Vagina (tissue), 2 donors: Measurements from ENCODE around the gene APOA4. TPM values are rescaled to one million over a fixed set of nuclear protein-coding genes. Genes with fewer than 3 reads are reported as not detected.

ENCODE experiments used
- DNase-seq, 2 donors: peaks; one replicate each; pipeline ENCODE4 v3.0.0-alpha.2; 2017; ENCODE audit errors: extremely low spot score in 2 of 2
- H3K27ac ChIP-seq: fragments of 200-600 bp; sonication (generic); one replicate; pipeline ENCODE4 v1.5.1; 2019
- H3K27me3 ChIP-seq: fragments of 200-600 bp; sonication (generic); one replicate; pipeline ENCODE4 v1.5.1; 2019
- H3K36me3 ChIP-seq, 2 donors: fragments of 200-600 bp; sonication (generic); one replicate each; pipeline ENCODE4 v1.5.1; 2017 to 2019
- H3K4me1 ChIP-seq: fragments of 200-600 bp; sonication (generic); one replicate; pipeline ENCODE4 v1.5.1; 2019
- H3K4me3 ChIP-seq, 2 donors: fragments of 200-600 bp; sonication (generic); 1 replicate in 1 of 2; 2 replicates in 1 of 2; pipeline ENCODE4 v1.5.1; 2016 to 2019
- H3K9me3 ChIP-seq: fragments of 200-600 bp; sonication (generic); one replicate; pipeline ENCODE4 v1.5.1; 2019
- POLR2A ChIP-seq, 2 donors: fragments of 450-650 bp; IDR thresholded peaks; one replicate each; pipeline ENCODE4 v1.6.1; 2017; ENCODE audit warnings: antibody characterized with exemption in 2 of 2, mild to moderate bottlenecking in 2 of 2, moderate library complexity in 2 of 2
- POLR2AphosphoS5 ChIP-seq, 2 donors: sonication (generic); formaldehyde crosslinking; IDR thresholded peaks; one replicate each; pipeline ENCODE4 v1.9.0; 2017; ENCODE audit warnings: antibody characterized with exemption in 2 of 2, mild to moderate bottlenecking in 2 of 2, low read depth in 1 of 2; ENCODE audit not compliant: insufficient read depth in 1 of 2
- intact Hi-C: fragments of 100-400 bp; cut with DNase I; formaldehyde crosslinking; loops from one replicate; pipeline ENCODE4 v1.15.1; 2023
- total RNA-seq: library from RNA; depleted of rRNA; stranded (reverse); fragments of >200 nt; gene quantifications from one replicate; pipeline ENCODE4 v1.2.3, GENCODE V29; 2016
- TF ChIP-seq, protein P1 (sequence below), 3 experiments: fragments of 450-650 bp in 2 of 3; fragments of 200-600 bp in 1 of 3; sonication (generic) in 1 of 3; IDR thresholded peaks; one replicate each; pipeline ENCODE4 v1.5.1; 2017 to 2019; ENCODE audit warnings: antibody characterized with exemption in 3 of 3, mild to moderate bottlenecking in 2 of 3, moderate library complexity in 2 of 3

APOA4 gene
- total RNA-seq, 1 donor from 2014 or later = not detected

DNA sequence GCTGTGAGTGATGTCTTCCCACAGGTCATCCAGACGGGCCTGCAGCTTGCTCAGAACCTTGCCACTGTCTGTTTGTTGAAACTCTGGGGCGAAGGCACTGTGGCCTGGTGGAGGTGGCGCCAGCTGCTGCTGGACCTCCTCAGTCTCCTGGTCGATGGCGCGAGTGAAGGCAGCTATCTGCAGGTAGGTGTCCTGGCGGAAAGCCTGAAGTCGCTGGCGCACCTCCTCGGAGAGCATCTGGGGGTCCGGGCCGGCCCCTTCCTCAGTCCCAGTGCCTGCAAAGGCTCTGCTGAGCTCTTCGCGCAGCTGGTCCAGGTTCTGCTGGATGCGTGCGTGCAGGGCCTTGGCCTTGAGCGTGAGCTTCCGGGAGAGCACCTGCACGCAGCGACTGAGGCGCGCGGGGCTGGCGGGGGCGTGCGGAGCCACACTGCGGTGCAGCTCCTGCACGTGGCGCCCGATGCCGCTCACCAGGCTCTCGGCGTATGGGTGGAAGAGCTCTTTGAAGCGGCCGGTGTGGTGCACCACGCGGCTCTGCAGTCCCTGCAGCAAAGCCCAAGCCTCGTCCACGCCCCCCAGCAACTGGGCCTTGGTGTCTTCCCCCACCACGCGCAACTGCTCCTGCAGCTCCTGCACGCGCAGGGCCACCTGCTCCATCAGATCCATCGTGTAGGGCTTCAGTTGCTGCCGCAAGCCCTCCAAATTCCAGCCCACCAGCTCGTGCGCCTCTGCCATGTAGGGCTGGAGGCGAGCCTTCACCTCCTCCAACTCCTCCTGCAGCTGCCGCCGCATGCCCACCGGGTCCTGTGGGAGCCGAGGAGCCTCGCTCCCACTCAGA lies 32.7 kb downstream of the APOA4 start:
- H3K27me3 ChIP-seq = no peaks in the 10 kb centered on the region
- peaks cover 0 to 13% of the 10 kb centered on the region in 2 donors for H3K36me3 ChIP-seq
- no peak overlapping the region for H3K4me3 ChIP-seq
- no peak for DNase-seq
- H3K9me3 ChIP-seq = no peaks in the 10 kb centered on the region
- TF ChIP-seq, protein P1, sequence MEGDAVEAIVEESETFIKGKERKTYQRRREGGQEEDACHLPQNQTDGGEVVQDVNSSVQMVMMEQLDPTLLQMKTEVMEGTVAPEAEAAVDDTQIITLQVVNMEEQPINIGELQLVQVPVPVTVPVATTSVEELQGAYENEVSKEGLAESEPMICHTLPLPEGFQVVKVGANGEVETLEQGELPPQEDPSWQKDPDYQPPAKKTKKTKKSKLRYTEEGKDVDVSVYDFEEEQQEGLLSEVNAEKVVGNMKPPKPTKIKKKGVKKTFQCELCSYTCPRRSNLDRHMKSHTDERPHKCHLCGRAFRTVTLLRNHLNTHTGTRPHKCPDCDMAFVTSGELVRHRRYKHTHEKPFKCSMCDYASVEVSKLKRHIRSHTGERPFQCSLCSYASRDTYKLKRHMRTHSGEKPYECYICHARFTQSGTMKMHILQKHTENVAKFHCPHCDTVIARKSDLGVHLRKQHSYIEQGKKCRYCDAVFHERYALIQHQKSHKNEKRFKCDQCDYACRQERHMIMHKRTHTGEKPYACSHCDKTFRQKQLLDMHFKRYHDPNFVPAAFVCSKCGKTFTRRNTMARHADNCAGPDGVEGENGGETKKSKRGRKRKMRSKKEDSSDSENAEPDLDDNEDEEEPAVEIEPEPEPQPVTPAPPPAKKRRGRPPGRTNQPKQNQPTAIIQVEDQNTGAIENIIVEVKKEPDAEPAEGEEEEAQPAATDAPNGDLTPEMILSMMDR (IDR thresholded peaks at IDR 0.05) = no peak
- TF ChIP-seq POLR2A (IDR thresholded peaks at IDR 0.05) (no peak), POLR2AphosphoS5 (IDR thresholded peaks at IDR 0.05; ENCODE audit: insufficient read depth in 1 of 2, low read depth in 1 of 2) (no peak)
- H3K27ac ChIP-seq = no peak overlapping the region
- H3K4me1 ChIP-seq = peaks cover 27% of the 10 kb centered on the region
- intact Hi-C loops = no loop called here

DNA sequence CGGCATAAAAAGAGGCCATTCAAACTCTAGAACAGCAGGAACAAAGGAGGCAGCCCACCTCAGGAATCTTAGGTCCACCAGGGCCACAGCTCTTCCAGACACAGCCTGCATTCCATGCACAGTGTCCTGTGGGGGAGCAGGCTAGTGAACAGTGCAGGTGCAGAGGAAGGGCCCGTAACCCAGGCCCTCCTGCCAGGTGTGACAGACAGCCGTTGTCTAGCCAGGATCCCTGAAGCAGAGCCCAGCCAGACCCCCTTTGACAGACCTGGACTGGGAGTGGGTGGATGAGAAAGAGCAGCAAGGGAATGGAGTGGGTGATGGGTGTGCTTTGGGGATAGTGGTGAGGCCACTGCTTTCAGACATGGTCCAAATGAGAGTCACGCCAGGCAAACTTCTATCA lies 34.1 kb downstream of the APOA4 start:
- DNase-seq = no peak
- no peaks in the 10 kb centered on the region for H3K27me3 ChIP-seq
- peaks cover 27% of the 10 kb centered on the region for H3K4me1 ChIP-seq
- H3K4me3 ChIP-seq = no peak overlapping the region
- intact Hi-C loops = loop anchor here (2.0 kb wide), 1 partner anchor 316 kb away; no protein-coding TSS in a partner anchor
- peaks cover 0 to 27% of the 10 kb centered on the region in 2 donors for H3K36me3 ChIP-seq
- H3K9me3 ChIP-seq = no peaks in the 10 kb centered on the region
- no peak overlapping the region for H3K27ac ChIP-seq
- TF ChIP-seq POLR2A (IDR thresholded peaks at IDR 0.05) (no peak), POLR2AphosphoS5 (IDR thresholded peaks at IDR 0.05; ENCODE audit: insufficient read depth in 1 of 2, low read depth in 1 of 2) (no peak)
- TF ChIP-seq, protein P1 (IDR thresholded peaks at IDR 0.05) = no peak

DNA sequence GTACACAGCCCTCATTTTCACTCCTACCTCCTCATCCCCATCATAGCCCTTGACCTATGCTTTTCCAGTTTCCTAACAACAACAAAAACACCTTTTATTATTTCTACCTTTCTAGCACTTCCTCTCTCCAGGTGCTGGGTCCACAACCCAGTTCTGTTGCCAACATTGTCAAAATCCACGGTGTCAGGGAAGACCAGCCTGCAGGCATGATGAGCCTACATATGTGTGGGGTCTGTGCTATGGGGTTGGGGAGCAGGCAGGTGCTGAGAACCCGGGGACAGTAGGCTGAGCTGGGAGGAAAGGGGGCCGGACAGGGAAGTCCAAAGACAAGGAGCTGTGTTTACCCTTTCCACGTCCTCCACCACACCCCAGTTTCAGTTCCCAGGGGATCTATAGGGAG lies 34.6 kb downstream of the APOA4 start:
- no peak for DNase-seq
- no peak overlapping the region for H3K27ac ChIP-seq
- peaks cover 27% of the 10 kb centered on the region for H3K4me1 ChIP-seq
- intact Hi-C loops = loop anchor here (2.0 kb wide), 1 partner anchor 316 kb away; no protein-coding TSS in a partner anchor
- H3K36me3 ChIP-seq = peaks cover 0 to 32% of the 10 kb centered on the region in 2 donors
- no peaks in the 10 kb centered on the region for H3K27me3 ChIP-seq
- no peaks in the 10 kb centered on the region for H3K9me3 ChIP-seq
- peak overlapping the region; percentile 87 to 99 for H3K4me3 ChIP-seq
- TF ChIP-seq, protein P1 (IDR thresholded peaks at IDR 0.05) = no peak
- TF ChIP-seq POLR2AphosphoS5 (IDR thresholded peaks at IDR 0.05; ENCODE audit: insufficient read depth in 1 of 2, low read depth in 1 of 2) (no peak), POLR2A (IDR thresholded peaks at IDR 0.05) (no peak)

DNA sequence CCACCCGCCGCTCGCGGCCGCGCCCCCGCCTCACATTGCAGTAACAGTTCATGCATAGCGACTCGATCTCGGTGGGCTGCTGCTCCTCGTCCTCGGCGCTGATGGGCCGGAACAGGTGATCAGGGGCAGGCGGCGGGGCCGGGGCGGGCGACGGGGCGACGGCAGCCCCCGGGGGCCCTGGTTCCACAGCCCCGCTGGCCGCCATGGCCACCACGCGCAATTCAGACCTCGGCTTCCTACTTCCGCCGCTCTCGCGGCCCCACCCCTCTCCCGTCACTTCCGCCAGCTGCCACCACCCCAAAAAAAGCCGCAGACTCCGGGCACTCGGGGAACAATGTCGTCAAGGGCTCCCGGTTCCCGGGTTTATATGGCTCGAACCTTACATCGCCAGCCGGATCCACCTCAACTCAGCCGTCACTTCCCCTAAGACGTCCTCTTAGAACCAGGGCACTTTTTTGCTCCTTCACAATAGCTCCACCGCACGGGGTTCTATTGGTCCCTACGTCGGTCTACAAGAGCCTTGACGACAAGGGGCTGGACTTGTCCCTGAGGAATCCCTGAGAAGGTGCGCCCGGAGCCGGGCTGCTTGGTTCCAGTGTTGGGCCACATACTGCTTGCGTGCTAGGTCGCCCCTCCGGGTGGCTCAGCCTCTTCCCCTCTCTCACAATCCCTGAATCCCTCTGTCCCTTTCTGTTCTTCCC lies 35.2 kb downstream of the APOA4 start, which contains the start of gene ZPR1:
TSS of gene ZPR1 (minus strand) at position 238 of the 701 bp plus-strand sequence. CDS start at position 205, 33 bp downstream.
- peaks cover 27% of the 10 kb centered on the region for H3K4me1 ChIP-seq
- H3K4me3 ChIP-seq = peak within 1 kb of the TSS; percentile 87 to 99
- TF ChIP-seq POLR2AphosphoS5 (IDR thresholded peaks at IDR 0.05; ENCODE audit: insufficient read depth in 1 of 2, low read depth in 1 of 2) (peak; percentile 60 to 77), POLR2A (IDR thresholded peaks at IDR 0.05) (peak in 1 of 2 donors; percentile 23)
- TF ChIP-seq, protein P1 (IDR thresholded peaks at IDR 0.05) = no peak
- H3K9me3 ChIP-seq = no peaks in the 10 kb centered on the region
- H3K27ac ChIP-seq = peak within 1 kb of the TSS; percentile 76
- intact Hi-C loops = loop anchor here (1.0 to 2.0 kb wide), 2 partner anchors 48 to 317 kb away; no protein-coding TSS in a partner anchor
- peaks cover 0 to 38% of the 10 kb centered on the region in 2 donors for H3K36me3 ChIP-seq
- no peaks in the 10 kb centered on the region for H3K27me3 ChIP-seq
- DNase-seq = no peak
